SK-N-SH treated with all-trans-retinoic acid at 6 μM for 48 hours (cell line): ENCODE results near the gene PODXL.

Experiments used
- ATAC-seq: fragments of 200-7000 bp; cut with Tn5 transposase; 3 replicates; pipeline ENCODE4 v1.9.1; 2020; ENCODE audit warnings: mild to moderate bottlenecking, moderate library complexity
- ARNTL ChIP-seq: fragments of 450-650 bp; formaldehyde crosslinking; IDR thresholded peaks from 2 replicates; pipeline ENCODE4 v1.5.0; 2020; ENCODE audit warnings: low read depth, mild to moderate bottlenecking, moderate library complexity, borderline replicate concordance
- CSDC2 ChIP-seq: fragments of 250-450 bp; sonication (Bioruptor Pico); IDR thresholded peaks from 2 replicates; pipeline ENCODE4 v1.5.0; 2020; ENCODE audit warnings: mild to moderate bottlenecking, moderate library complexity
- CSRNP3 ChIP-seq: fragments of 250-450 bp; sonication (Bioruptor Pico); IDR thresholded peaks from 2 replicates; pipeline ENCODE4 v1.5.1; 2021; ENCODE audit warnings: mild to moderate bottlenecking, moderate library complexity
- ESRRG ChIP-seq: fragments of 250-450 bp; sonication (Bioruptor Pico); IDR thresholded peaks from 2 replicates; pipeline ENCODE4 v1.6.1; 2021; ENCODE audit warnings: mild to moderate bottlenecking
- ISL1 ChIP-seq: fragments of 250-450 bp; sonication (Bioruptor Pico); IDR thresholded peaks from 2 replicates; pipeline ENCODE4 v2.1.2; 2022; ENCODE audit warnings: mild to moderate bottlenecking, moderate library complexity
- OSR1 ChIP-seq: fragments of 250-450 bp; sonication (Bioruptor Pico); IDR thresholded peaks from 2 replicates; pipeline ENCODE4 v1.8.0; 2022; ENCODE audit warnings: moderate library complexity, mild to moderate bottlenecking, inconsistent platforms
- PPARA ChIP-seq: fragments of 250-450 bp; sonication (Bioruptor Pico); IDR thresholded peaks from 2 replicates; pipeline ENCODE4 v1.5.0; 2020; ENCODE audit warnings: mild to moderate bottlenecking, borderline replicate concordance
- RARB ChIP-seq: fragments of 250-450 bp; sonication (Bioruptor Pico); IDR thresholded peaks from 2 replicates; pipeline ENCODE4 v1.8.0; 2021; ENCODE audit warnings: mild to moderate bottlenecking, moderate library complexity
- SNAI2 ChIP-seq: fragments of 250-450 bp; sonication (Bioruptor Pico); IDR thresholded peaks from 2 replicates; pipeline ENCODE4 v1.5.0; 2020; ENCODE audit warnings: mild to moderate bottlenecking, moderate library complexity
- TCF4 ChIP-seq: fragments of 250-450 bp; sonication (Bioruptor Pico); IDR thresholded peaks from 2 replicates; pipeline ENCODE4 v1.8.0; 2021; ENCODE audit warnings: mild to moderate bottlenecking, moderate library complexity, borderline replicate concordance
- TOX ChIP-seq: fragments of 250-450 bp; sonication (Bioruptor Pico); IDR thresholded peaks from 2 replicates; pipeline ENCODE4 v1.8.0; 2021; ENCODE audit warnings: mild to moderate bottlenecking, moderate library complexity, borderline replicate concordance
- ZC3H10 ChIP-seq: fragments of 250-450 bp; sonication (Bioruptor Pico); IDR thresholded peaks from 2 replicates; pipeline ENCODE4 v1.5.1; 2021; ENCODE audit warnings: mild to moderate bottlenecking, moderate library complexity
- ZFP30 ChIP-seq: fragments of 450-650 bp; formaldehyde crosslinking; IDR thresholded peaks from 2 replicates; pipeline ENCODE4 v1.5.0; 2022; ENCODE audit warnings: mild to moderate bottlenecking, moderate library complexity
- ZNF565 ChIP-seq: fragments of 450-650 bp; formaldehyde crosslinking; conservative IDR thresholded peaks from 2 replicates; pipeline ENCODE4 v1.5.0; 2020; ENCODE audit warnings: low read depth, mild to moderate bottlenecking, moderate library complexity
- ZNF70 ChIP-seq: fragments of 450-650 bp; formaldehyde crosslinking; IDR thresholded peaks from 2 replicates; pipeline ENCODE4 v1.5.0; 2020; ENCODE audit warnings: mild to moderate bottlenecking, moderate library complexity
- ZNF8 ChIP-seq: fragments of 450-650 bp; formaldehyde crosslinking; IDR thresholded peaks from 2 replicates; pipeline ENCODE4 v1.5.0; 2020; ENCODE audit warnings: mild to moderate bottlenecking, moderate library complexity
- TF ChIP-seq, protein P1 (sequence below): fragments of 250-450 bp; sonication (Bioruptor Pico); IDR thresholded peaks from 2 replicates; pipeline ENCODE4 v1.8.0; 2020; ENCODE audit warnings: mild to moderate bottlenecking, moderate library complexity, borderline replicate concordance
- TF ChIP-seq, protein P2 (sequence below): fragments of 250-450 bp; sonication (Bioruptor Pico); IDR thresholded peaks from 2 replicates; pipeline ENCODE4 v1.5.1; 2020; ENCODE audit warnings: low read depth, mild to moderate bottlenecking, moderate library complexity
- TF ChIP-seq, protein P3 (sequence below): fragments of 250-450 bp; sonication (Bioruptor Pico); IDR thresholded peaks from 2 replicates; pipeline ENCODE4 v1.5.0; 2020; ENCODE audit warnings: mild to moderate bottlenecking, moderate library complexity
- TF ChIP-seq, protein P4 (sequence below): fragments of 250-450 bp; sonication (Bioruptor Pico); IDR thresholded peaks from 2 replicates; pipeline ENCODE4 v1.8.0; 2021; ENCODE audit warnings: low read depth, mild to moderate bottlenecking, moderate library complexity, borderline replicate concordance

PODXL gene

GRCh38 chr7:131603932-131604331 is 47.5 kb upstream of the PODXL start:
- TF ChIP-seq, protein P1, sequence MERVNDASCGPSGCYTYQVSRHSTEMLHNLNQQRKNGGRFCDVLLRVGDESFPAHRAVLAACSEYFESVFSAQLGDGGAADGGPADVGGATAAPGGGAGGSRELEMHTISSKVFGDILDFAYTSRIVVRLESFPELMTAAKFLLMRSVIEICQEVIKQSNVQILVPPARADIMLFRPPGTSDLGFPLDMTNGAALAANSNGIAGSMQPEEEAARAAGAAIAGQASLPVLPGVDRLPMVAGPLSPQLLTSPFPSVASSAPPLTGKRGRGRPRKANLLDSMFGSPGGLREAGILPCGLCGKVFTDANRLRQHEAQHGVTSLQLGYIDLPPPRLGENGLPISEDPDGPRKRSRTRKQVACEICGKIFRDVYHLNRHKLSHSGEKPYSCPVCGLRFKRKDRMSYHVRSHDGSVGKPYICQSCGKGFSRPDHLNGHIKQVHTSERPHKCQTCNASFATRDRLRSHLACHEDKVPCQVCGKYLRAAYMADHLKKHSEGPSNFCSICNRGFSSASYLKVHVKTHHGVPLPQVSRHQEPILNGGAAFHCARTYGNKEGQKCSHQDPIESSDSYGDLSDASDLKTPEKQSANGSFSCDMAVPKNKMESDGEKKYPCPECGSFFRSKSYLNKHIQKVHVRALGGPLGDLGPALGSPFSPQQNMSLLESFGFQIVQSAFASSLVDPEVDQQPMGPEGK: no peak
- TF ChIP-seq, protein P2, sequence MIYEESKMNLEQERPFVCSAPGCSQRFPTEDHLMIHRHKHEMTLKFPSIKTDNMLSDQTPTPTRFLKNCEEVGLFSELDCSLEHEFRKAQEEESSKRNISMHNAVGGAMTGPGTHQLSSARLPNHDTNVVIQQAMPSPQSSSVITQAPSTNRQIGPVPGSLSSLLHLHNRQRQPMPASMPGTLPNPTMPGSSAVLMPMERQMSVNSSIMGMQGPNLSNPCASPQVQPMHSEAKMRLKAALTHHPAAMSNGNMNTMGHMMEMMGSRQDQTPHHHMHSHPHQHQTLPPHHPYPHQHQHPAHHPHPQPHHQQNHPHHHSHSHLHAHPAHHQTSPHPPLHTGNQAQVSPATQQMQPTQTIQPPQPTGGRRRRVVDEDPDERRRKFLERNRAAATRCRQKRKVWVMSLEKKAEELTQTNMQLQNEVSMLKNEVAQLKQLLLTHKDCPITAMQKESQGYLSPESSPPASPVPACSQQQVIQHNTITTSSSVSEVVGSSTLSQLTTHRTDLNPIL (CRISPR knock-in tag): no peak
- no peak for TF ChIP-seq CSDC2 (CRISPR knock-in tag)
- TF ChIP-seq, protein P3, sequence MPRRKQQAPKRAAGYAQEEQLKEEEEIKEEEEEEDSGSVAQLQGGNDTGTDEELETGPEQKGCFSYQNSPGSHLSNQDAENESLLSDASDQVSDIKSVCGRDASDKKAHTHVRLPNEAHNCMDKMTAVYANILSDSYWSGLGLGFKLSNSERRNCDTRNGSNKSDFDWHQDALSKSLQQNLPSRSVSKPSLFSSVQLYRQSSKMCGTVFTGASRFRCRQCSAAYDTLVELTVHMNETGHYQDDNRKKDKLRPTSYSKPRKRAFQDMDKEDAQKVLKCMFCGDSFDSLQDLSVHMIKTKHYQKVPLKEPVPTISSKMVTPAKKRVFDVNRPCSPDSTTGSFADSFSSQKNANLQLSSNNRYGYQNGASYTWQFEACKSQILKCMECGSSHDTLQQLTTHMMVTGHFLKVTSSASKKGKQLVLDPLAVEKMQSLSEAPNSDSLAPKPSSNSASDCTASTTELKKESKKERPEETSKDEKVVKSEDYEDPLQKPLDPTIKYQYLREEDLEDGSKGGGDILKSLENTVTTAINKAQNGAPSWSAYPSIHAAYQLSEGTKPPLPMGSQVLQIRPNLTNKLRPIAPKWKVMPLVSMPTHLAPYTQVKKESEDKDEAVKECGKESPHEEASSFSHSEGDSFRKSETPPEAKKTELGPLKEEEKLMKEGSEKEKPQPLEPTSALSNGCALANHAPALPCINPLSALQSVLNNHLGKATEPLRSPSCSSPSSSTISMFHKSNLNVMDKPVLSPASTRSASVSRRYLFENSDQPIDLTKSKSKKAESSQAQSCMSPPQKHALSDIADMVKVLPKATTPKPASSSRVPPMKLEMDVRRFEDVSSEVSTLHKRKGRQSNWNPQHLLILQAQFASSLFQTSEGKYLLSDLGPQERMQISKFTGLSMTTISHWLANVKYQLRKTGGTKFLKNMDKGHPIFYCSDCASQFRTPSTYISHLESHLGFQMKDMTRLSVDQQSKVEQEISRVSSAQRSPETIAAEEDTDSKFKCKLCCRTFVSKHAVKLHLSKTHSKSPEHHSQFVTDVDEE (CRISPR knock-in tag): no peak
- peak; percentile 12 for ATAC-seq

GRCh38 chr7:131602994-131603372 is 46.6 kb upstream of the PODXL start:
- ATAC-seq: no peak
- TF ChIP-seq TCF4 (CRISPR knock-in tag): no peak
- TF ChIP-seq, protein P2 (CRISPR knock-in tag): no peak
- TF ChIP-seq ZNF8 (CRISPR knock-in tag): no peak
- TF ChIP-seq CSRNP3 (CRISPR knock-in tag): no peak
- TF ChIP-seq ZC3H10 (CRISPR knock-in tag): no peak
- no peak for TF ChIP-seq TOX (CRISPR knock-in tag)
- TF ChIP-seq, protein P4, sequence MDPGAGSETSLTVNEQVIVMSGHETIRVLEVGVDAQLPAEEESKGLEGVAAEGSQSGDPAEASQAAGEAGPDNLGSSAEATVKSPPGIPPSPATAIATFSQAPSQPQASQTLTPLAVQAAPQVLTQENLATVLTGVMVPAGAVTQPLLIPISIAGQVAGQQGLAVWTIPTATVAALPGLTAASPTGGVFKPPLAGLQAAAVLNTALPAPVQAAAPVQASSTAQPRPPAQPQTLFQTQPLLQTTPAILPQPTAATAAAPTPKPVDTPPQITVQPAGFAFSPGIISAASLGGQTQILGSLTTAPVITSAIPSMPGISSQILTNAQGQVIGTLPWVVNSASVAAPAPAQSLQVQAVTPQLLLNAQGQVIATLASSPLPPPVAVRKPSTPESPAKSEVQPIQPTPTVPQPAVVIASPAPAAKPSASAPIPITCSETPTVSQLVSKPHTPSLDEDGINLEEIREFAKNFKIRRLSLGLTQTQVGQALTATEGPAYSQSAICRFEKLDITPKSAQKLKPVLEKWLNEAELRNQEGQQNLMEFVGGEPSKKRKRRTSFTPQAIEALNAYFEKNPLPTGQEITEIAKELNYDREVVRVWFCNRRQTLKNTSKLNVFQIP (CRISPR knock-in tag): no peak
- TF ChIP-seq, protein P3 (CRISPR knock-in tag): no peak
- TF ChIP-seq CSDC2 (CRISPR knock-in tag): no peak
- no peak for TF ChIP-seq ARNTL (CRISPR knock-in tag)
- TF ChIP-seq PPARA (CRISPR knock-in tag): no peak
- TF ChIP-seq ESRRG (CRISPR knock-in tag): no peak
- TF ChIP-seq OSR1 (CRISPR knock-in tag): no peak
- TF ChIP-seq SNAI2 (CRISPR knock-in tag): no peak
- TF ChIP-seq ZFP30 (CRISPR knock-in tag): no peak
- TF ChIP-seq, protein P1: no peak
- no peak for TF ChIP-seq ZNF70
- no peak for TF ChIP-seq ISL1 (CRISPR knock-in tag)
- no peak for TF ChIP-seq RARB (CRISPR knock-in tag)
- no peak for TF ChIP-seq ZNF565 (CRISPR knock-in tag)
